ENCODE data around the gene SYT14. TPM values are rescaled to one million over a fixed set of nuclear protein-coding genes. Genes with fewer than 3 reads are reported as not detected.

SYT14 gene
- polyA plus RNA-seq, 1 donor, result 1.0 TPM

GRCh38 chr1:210125143-210125542 lies 187.1 kb downstream of the SYT14 start:
- no CpG with 5 or more reads among the region's 4 CpGs for WGBS (ENCODE audit: insufficient coverage, low lambda C conversion rate)
- no peaks in the 10 kb centered on the region for H3K4me1 ChIP-seq (ENCODE audit: control insufficient read depth, insufficient read depth, low read length)
- H3K27ac ChIP-seq (ENCODE audit: low read length), result no peak overlapping the region
- H3K27me3 ChIP-seq (ENCODE audit: control insufficient read depth, insufficient read depth, low read length), result no peaks in the 10 kb centered on the region
- no peak overlapping the region for H3K4me3 ChIP-seq (ENCODE audit: low read length)
- no peak for DNase-seq
- no peaks in the 10 kb centered on the region for H3K36me3 ChIP-seq (ENCODE audit: control insufficient read depth, insufficient read depth, low read length)
- H3K9me3 ChIP-seq (ENCODE audit: control insufficient read depth, low read depth, low read length), result no peaks in the 10 kb centered on the region

DNA sequence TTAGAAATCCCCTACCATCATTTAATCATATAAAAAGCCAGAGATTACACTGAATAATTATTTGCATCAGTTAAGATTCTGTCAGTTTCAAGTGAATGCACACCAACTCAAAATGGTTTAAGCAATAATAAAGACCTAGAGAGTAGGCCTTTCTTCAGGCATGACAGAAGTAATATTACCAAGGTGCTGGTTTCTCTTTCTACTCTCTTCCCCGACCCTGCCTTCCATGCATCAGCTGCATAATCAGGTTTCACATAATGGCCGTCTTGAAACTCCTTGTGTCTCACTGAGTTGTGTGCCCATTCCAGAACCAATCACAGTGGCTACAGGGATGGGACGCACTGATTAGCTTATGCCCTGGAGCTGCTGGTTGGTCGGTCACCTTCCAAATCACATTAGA lies 191.1 kb downstream of the SYT14 start:
- Histone ChIP-seq H3K9me3 (ENCODE audit: control insufficient read depth, low read depth, low read length) (no peaks in the 10 kb centered on the region), H3K4me3 (ENCODE audit: low read length) (no peak overlapping the region), H3K4me1 (ENCODE audit: control insufficient read depth, insufficient read depth, low read length) (no peaks in the 10 kb centered on the region), H3K27me3 (ENCODE audit: control insufficient read depth, insufficient read depth, low read length) (no peaks in the 10 kb centered on the region), H3K36me3 (ENCODE audit: control insufficient read depth, insufficient read depth, low read length) (no peaks in the 10 kb centered on the region), H3K27ac (ENCODE audit: low read length) (no peak overlapping the region)
- no CpG with 5 or more reads among the region's 4 CpGs for WGBS (ENCODE audit: insufficient coverage, low lambda C conversion rate)
- DNase-seq, result no peak

- Histone ChIP-seq H3K4me1 (ENCODE audit: control insufficient read depth, insufficient read depth, low read length) (no peaks in the 10 kb centered on the region), H3K4me3 (ENCODE audit: low read length) (no peak overlapping the region), H3K9me3 (ENCODE audit: control insufficient read depth, low read depth, low read length) (no peaks in the 10 kb centered on the region), H3K27me3 (ENCODE audit: control insufficient read depth, insufficient read depth, low read length) (no peaks in the 10 kb centered on the region), H3K36me3 (ENCODE audit: control insufficient read depth, insufficient read depth, low read length) (no peaks in the 10 kb centered on the region), H3K27ac (ENCODE audit: low read length) (no peak overlapping the region)
- 100% methylated on average over 1 of the region's 2 CpGs for WGBS (ENCODE audit: insufficient coverage, low lambda C conversion rate)
- DNase-seq, result no peak
Observed at GRCh38 chr1:210129759-210130158, 191.7 kb downstream of the SYT14 start.

GRCh38 chr1:210132582-210132981 lies 194.6 kb downstream of the SYT14 start:
- Histone ChIP-seq H3K4me3 (ENCODE audit: low read length) (no peak overlapping the region), H3K27me3 (ENCODE audit: control insufficient read depth, insufficient read depth, low read length) (no peaks in the 10 kb centered on the region), H3K36me3 (ENCODE audit: control insufficient read depth, insufficient read depth, low read length) (no peaks in the 10 kb centered on the region), H3K4me1 (ENCODE audit: control insufficient read depth, insufficient read depth, low read length) (no peaks in the 10 kb centered on the region), H3K9me3 (ENCODE audit: control insufficient read depth, low read depth, low read length) (no peaks in the 10 kb centered on the region), H3K27ac (ENCODE audit: low read length) (no peak overlapping the region)
- no CpG with 5 or more reads among the region's 3 CpGs for WGBS (ENCODE audit: insufficient coverage, low lambda C conversion rate)
- peak; percentile 3 to 9 for DNase-seq

GRCh38 chr1:210143465-210144062 lies 205.5 kb downstream of the SYT14 start:
- H3K4me1 ChIP-seq (ENCODE audit: control insufficient read depth, insufficient read depth, low read length), result no peaks in the 10 kb centered on the region
- H3K27ac ChIP-seq (ENCODE audit: low read length), result no peak overlapping the region
- 25% methylated on average over 1 of the region's 4 CpGs for WGBS (ENCODE audit: insufficient coverage, low lambda C conversion rate)
- H3K4me3 ChIP-seq (ENCODE audit: low read length), result no peak overlapping the region
- no peaks in the 10 kb centered on the region for H3K9me3 ChIP-seq (ENCODE audit: control insufficient read depth, low read depth, low read length)
- H3K27me3 ChIP-seq (ENCODE audit: control insufficient read depth, insufficient read depth, low read length), result no peaks in the 10 kb centered on the region
- H3K36me3 ChIP-seq (ENCODE audit: control insufficient read depth, insufficient read depth, low read length), result no peaks in the 10 kb centered on the region
- peak; percentile 14 to 17 for DNase-seq

- Histone ChIP-seq H3K36me3 (ENCODE audit: control insufficient read depth, insufficient read depth, low read length) (no peaks in the 10 kb centered on the region), H3K27ac (ENCODE audit: low read length) (no peak overlapping the region), H3K4me1 (ENCODE audit: control insufficient read depth, insufficient read depth, low read length) (no peaks in the 10 kb centered on the region), H3K27me3 (ENCODE audit: control insufficient read depth, insufficient read depth, low read length) (no peaks in the 10 kb centered on the region), H3K9me3 (ENCODE audit: control insufficient read depth, low read depth, low read length) (no peaks in the 10 kb centered on the region), H3K4me3 (ENCODE audit: low read length) (no peak overlapping the region)
- no CpG with 5 or more reads among the region's 3 CpGs for WGBS (ENCODE audit: insufficient coverage, low lambda C conversion rate)
- DNase-seq, result no peak
Observed at GRCh38 chr1:210144736-210145135, 206.7 kb downstream of the SYT14 start.

GRCh38 chr1:210151052-210151672 lies 213.1 kb downstream of the SYT14 start:
- Histone ChIP-seq H3K4me3 (ENCODE audit: low read length) (no peak overlapping the region), H3K4me1 (ENCODE audit: control insufficient read depth, insufficient read depth, low read length) (no peaks in the 10 kb centered on the region), H3K9me3 (ENCODE audit: control insufficient read depth, low read depth, low read length) (no peaks in the 10 kb centered on the region), H3K36me3 (ENCODE audit: control insufficient read depth, insufficient read depth, low read length) (no peaks in the 10 kb centered on the region), H3K27me3 (ENCODE audit: control insufficient read depth, insufficient read depth, low read length) (no peaks in the 10 kb centered on the region), H3K27ac (ENCODE audit: low read length) (no peak overlapping the region)
- DNase-seq, result no peak
- WGBS (ENCODE audit: insufficient coverage, low lambda C conversion rate), result no CpG with 5 or more reads among the region's 3 CpGs

GRCh38 chr1:210159211-210159610 lies 221.2 kb downstream of the SYT14 start:
- Histone ChIP-seq H3K27me3 (ENCODE audit: control insufficient read depth, insufficient read depth, low read length) (no peaks in the 10 kb centered on the region), H3K9me3 (ENCODE audit: control insufficient read depth, low read depth, low read length) (no peaks in the 10 kb centered on the region), H3K4me3 (ENCODE audit: low read length) (no peak overlapping the region), H3K36me3 (ENCODE audit: control insufficient read depth, insufficient read depth, low read length) (no peaks in the 10 kb centered on the region), H3K4me1 (ENCODE audit: control insufficient read depth, insufficient read depth, low read length) (no peaks in the 10 kb centered on the region), H3K27ac (ENCODE audit: low read length) (no peak overlapping the region)
- no peak for DNase-seq
- WGBS (ENCODE audit: insufficient coverage, low lambda C conversion rate), result 14% methylated on average over 1 of the region's 2 CpGs

DNA sequence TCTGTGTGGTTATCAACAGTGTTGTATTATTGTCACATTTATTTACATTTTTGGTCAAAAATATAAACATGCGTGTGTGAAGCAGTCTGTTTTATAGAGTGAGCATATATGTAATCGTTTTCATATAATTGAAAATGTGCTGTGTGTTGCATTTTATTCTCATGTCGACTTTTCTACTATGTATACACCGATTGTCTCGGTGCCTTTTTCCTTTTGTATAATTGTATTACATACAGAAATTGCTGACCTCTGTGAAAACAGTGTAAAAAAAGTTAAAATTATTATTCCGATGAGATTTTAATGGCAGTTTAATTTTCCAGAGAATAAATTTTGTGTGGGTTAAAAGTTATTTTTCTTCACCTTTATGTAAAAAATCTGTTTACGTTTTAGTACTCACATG lies 232.2 kb downstream of the SYT14 start:
- no peak overlapping the region for H3K27ac ChIP-seq (ENCODE audit: low read length)
- 79% methylated on average over 7 of the region's 7 CpGs for WGBS (ENCODE audit: insufficient coverage, low lambda C conversion rate)

GRCh38 chr1:210174133-210174532 lies 236.1 kb downstream of the SYT14 start:
- H3K27me3 ChIP-seq (ENCODE audit: control insufficient read depth, insufficient read depth, low read length), result no peaks in the 10 kb centered on the region
- no peak for DNase-seq
- no peaks in the 10 kb centered on the region for H3K9me3 ChIP-seq (ENCODE audit: control insufficient read depth, low read depth, low read length)
- H3K4me1 ChIP-seq (ENCODE audit: control insufficient read depth, insufficient read depth, low read length), result no peaks in the 10 kb centered on the region
- no peak overlapping the region for H3K4me3 ChIP-seq (ENCODE audit: low read length)
- H3K27ac ChIP-seq (ENCODE audit: low read length), result no peak overlapping the region
- WGBS (ENCODE audit: insufficient coverage, low lambda C conversion rate), result no CpG with 5 or more reads among the region's 8 CpGs
- H3K36me3 ChIP-seq (ENCODE audit: control insufficient read depth, insufficient read depth, low read length), result no peaks in the 10 kb centered on the region

More for the DNA sequence above, 232.2 kb downstream of the SYT14 start:
- no peak for DNase-seq
- Histone ChIP-seq H3K9me3 (ENCODE audit: control insufficient read depth, low read depth, low read length) (no peaks in the 10 kb centered on the region), H3K4me1 (ENCODE audit: control insufficient read depth, insufficient read depth, low read length) (no peaks in the 10 kb centered on the region), H3K36me3 (ENCODE audit: control insufficient read depth, insufficient read depth, low read length) (no peaks in the 10 kb centered on the region), H3K4me3 (ENCODE audit: low read length) (no peak overlapping the region), H3K27me3 (ENCODE audit: control insufficient read depth, insufficient read depth, low read length) (peaks cover 4% of the 10 kb centered on the region)

- H3K27ac ChIP-seq (ENCODE audit: low read length), result no peak overlapping the region
- H3K27me3 ChIP-seq (ENCODE audit: control insufficient read depth, insufficient read depth, low read length), result peaks cover 2% of the 10 kb centered on the region
- no peaks in the 10 kb centered on the region for H3K36me3 ChIP-seq (ENCODE audit: control insufficient read depth, insufficient read depth, low read length)
- no peak for DNase-seq
- H3K9me3 ChIP-seq (ENCODE audit: control insufficient read depth, low read depth, low read length), result no peaks in the 10 kb centered on the region
- WGBS (ENCODE audit: insufficient coverage, low lambda C conversion rate), result 80% methylated on average over 1 of the region's 2 CpGs
- no peak overlapping the region for H3K4me3 ChIP-seq (ENCODE audit: low read length)
- H3K4me1 ChIP-seq (ENCODE audit: control insufficient read depth, insufficient read depth, low read length), result no peaks in the 10 kb centered on the region
Observed at GRCh38 chr1:210185063-210185462, 247.0 kb downstream of the SYT14 start.
